ENCODE data around the gene TAF1.
"Not testable (repeated sequence)": the region's sequence is repeated elsewhere in the genome, so short reads cannot be mapped to it uniquely, and the experiment has no call there.

The TAF1 gene

DNA sequence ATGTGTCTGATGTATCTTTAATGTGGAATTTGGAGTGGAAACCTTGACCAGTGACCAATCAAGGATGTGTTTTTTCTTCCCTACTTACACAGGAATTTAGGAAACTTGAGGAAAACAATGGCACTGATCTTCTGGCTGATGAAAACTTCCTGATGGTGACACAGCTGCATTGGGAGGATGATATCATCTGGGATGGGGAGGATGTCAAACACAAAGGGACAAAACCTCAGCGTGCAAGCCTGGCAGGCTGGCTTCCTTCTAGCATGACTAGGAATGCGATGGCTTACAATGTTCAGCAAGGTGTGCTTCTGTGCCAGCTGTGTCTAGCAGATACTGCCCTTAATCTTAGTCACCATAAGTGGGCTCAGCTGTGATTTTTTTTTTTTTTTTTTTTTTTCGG lies 12.6 kb downstream of the TAF1 start:
- 93% methylated on average over 2 of the region's 3 CpGs for WGBS (ENCODE audit: insufficient coverage)
- H3K27ac ChIP-seq (ENCODE audit: insufficient read depth in 1 of 2, low read depth in 1 of 2, low read length in 2 of 2, poor library complexity in 1 of 2, severe bottlenecking in 2 of 2), result no peak overlapping the region
- H3K9me3 ChIP-seq (ENCODE audit: control extremely low read depth in 1 of 5, control insufficient read depth in 4 of 5, insufficient read depth in 2 of 5, low read depth in 1 of 5, low read length in 4 of 5), result no peaks in the 10 kb centered on the region
- CTCF ChIA-PET, result no interaction called here
- no peaks in the 10 kb centered on the region for H3K4me1 ChIP-seq (ENCODE audit: control extremely low read depth in 1 of 4, control insufficient read depth in 4 of 4, insufficient read depth in 4 of 4, low read length in 3 of 4)
- no peak overlapping the region for H3K4me3 ChIP-seq (ENCODE audit: control insufficient read depth in 1 of 7, extremely low read depth in 1 of 7, insufficient read depth in 4 of 7, low read depth in 2 of 7, low read length in 6 of 7)
- no peaks in the 10 kb centered on the region for H3K27me3 ChIP-seq (replicated peaks in 2 of 5; ENCODE audit: control insufficient read depth in 4 of 5, insufficient read depth in 5 of 5, low read length in 4 of 5)
- H3K36me3 ChIP-seq (ENCODE audit: control insufficient read depth in 4 of 4, insufficient read depth in 4 of 4, low read length in 3 of 4), result peaks cover 6 to 65% (median 29%) of the 10 kb centered on the region in 4 experiments
- POLR2A ChIA-PET, result no interaction called here
- DNase-seq, result no peak

- 83% methylated on average over 4 of the region's 4 CpGs for WGBS (ENCODE audit: insufficient coverage)
- DNase-seq; CTCF ChIA-PET; H3K4me1 ChIP-seq (ENCODE audit: control extremely low read depth in 1 of 4, control insufficient read depth in 4 of 4, insufficient read depth in 4 of 4, low read length in 3 of 4); POLR2A ChIA-PET; H3K27ac ChIP-seq (ENCODE audit: insufficient read depth in 1 of 2, low read depth in 1 of 2, low read length in 2 of 2, poor library complexity in 1 of 2, severe bottlenecking in 2 of 2); H3K27me3 ChIP-seq (replicated peaks in 2 of 5; ENCODE audit: control insufficient read depth in 4 of 5, insufficient read depth in 5 of 5, low read length in 4 of 5); H3K9me3 ChIP-seq (ENCODE audit: control extremely low read depth in 1 of 5, control insufficient read depth in 4 of 5, insufficient read depth in 2 of 5, low read depth in 1 of 5, low read length in 4 of 5); H3K4me3 ChIP-seq (ENCODE audit: control insufficient read depth in 1 of 7, extremely low read depth in 1 of 7, insufficient read depth in 4 of 7, low read depth in 2 of 7, low read length in 6 of 7): not testable (repeated sequence)
- peaks cover 14 to 76% (median 32%) of the 10 kb centered on the region in 4 experiments for H3K36me3 ChIP-seq (ENCODE audit: control insufficient read depth in 4 of 4, insufficient read depth in 4 of 4, low read length in 3 of 4)
These were observed 25.6 kb downstream of the TAF1 start for GRCh38 chrX:71391725-71392124.

DNA sequence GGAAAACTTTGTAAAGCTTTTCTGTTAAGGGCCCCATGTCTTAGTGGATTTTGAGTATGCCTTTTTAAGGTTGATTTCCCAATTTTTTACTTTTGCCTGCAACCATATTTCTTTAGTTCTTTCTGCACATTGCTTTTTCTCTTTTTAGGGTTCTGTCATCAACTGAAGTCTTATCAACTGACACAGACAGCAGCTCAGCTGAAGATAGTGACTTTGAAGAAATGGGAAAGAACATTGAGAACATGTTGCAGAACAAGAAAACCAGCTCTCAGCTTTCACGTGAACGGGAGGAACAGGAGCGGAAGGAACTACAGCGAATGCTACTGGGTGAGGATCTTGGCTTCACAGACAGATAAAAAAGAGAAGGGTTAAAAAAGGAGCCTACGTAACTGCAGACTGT lies 27.8 kb downstream of the TAF1 start:
- peaks cover 17 to 76% (median 37%) of the 10 kb centered on the region in 4 experiments for H3K36me3 ChIP-seq (ENCODE audit: control insufficient read depth in 4 of 4, insufficient read depth in 4 of 4, low read length in 3 of 4)
- POLR2A ChIA-PET, result no interaction called here
- WGBS (ENCODE audit: insufficient coverage), result 85% methylated on average over 4 of the region's 5 CpGs

DNA sequence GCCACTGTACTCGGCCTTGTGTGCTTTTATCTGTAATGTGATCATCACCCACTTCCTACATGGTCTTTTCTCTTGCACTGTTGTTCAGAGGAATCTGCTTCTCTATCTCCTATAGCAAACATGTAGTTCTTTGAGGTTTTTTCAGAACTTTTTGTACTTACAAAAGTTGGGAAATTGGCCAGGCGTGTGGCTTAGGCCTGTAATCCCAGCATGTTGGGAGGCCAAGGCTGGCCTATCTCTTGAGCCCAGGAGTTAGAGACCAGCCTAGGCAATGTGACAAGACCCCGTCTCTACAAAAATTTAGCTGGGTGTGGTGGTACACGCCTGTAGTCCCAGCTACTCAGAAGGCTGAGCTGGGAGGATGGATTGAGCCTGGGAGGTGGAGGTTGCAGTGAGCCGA lies 30.4 kb downstream of the TAF1 start:
- Histone ChIP-seq H3K4me1 (ENCODE audit: control extremely low read depth in 1 of 4, control insufficient read depth in 4 of 4, insufficient read depth in 4 of 4, low read length in 3 of 4) (no peaks in the 10 kb centered on the region), H3K36me3 (ENCODE audit: control insufficient read depth in 4 of 4, insufficient read depth in 4 of 4, low read length in 3 of 4) (peaks cover 14 to 78% (median 36%) of the 10 kb centered on the region in 4 experiments), H3K27me3 (replicated peaks in 2 of 5; ENCODE audit: control insufficient read depth in 4 of 5, insufficient read depth in 5 of 5, low read length in 4 of 5) (no peaks in the 10 kb centered on the region), H3K27ac (ENCODE audit: insufficient read depth in 1 of 2, low read depth in 1 of 2, low read length in 2 of 2, poor library complexity in 1 of 2, severe bottlenecking in 2 of 2) (no peak overlapping the region), H3K9me3 (ENCODE audit: control extremely low read depth in 1 of 5, control insufficient read depth in 4 of 5, insufficient read depth in 2 of 5, low read depth in 1 of 5, low read length in 4 of 5) (no peaks in the 10 kb centered on the region), H3K4me3 (ENCODE audit: control insufficient read depth in 1 of 7, extremely low read depth in 1 of 7, insufficient read depth in 4 of 7, low read depth in 2 of 7, low read length in 6 of 7) (no peak overlapping the region)
- WGBS (ENCODE audit: insufficient coverage), result 82% methylated on average over 4 of the region's 5 CpGs
- ChIA-PET POLR2A (no interaction called here), CTCF (no interaction called here)
- DNase-seq, result no peak

More for the DNA sequence above, 27.8 kb downstream of the TAF1 start:
- CTCF ChIA-PET, result no interaction called here
- Histone ChIP-seq H3K27me3 (replicated peaks in 2 of 5; ENCODE audit: control insufficient read depth in 4 of 5, insufficient read depth in 5 of 5, low read length in 4 of 5) (no peaks in the 10 kb centered on the region), H3K27ac (ENCODE audit: insufficient read depth in 1 of 2, low read depth in 1 of 2, low read length in 2 of 2, poor library complexity in 1 of 2, severe bottlenecking in 2 of 2) (no peak overlapping the region), H3K9me3 (ENCODE audit: control extremely low read depth in 1 of 5, control insufficient read depth in 4 of 5, insufficient read depth in 2 of 5, low read depth in 1 of 5, low read length in 4 of 5) (no peaks in the 10 kb centered on the region), H3K4me1 (ENCODE audit: control extremely low read depth in 1 of 4, control insufficient read depth in 4 of 4, insufficient read depth in 4 of 4, low read length in 3 of 4) (no peaks in the 10 kb centered on the region), H3K4me3 (ENCODE audit: control insufficient read depth in 1 of 7, extremely low read depth in 1 of 7, insufficient read depth in 4 of 7, low read depth in 2 of 7, low read length in 6 of 7) (no peak overlapping the region)
- no peak for DNase-seq

- WGBS (ENCODE audit: insufficient coverage), result no CpG with 5 or more reads among the region's 1 CpG
- peaks cover 7 to 62% (median 19%) of the 10 kb centered on the region in 4 experiments for H3K36me3 ChIP-seq (ENCODE audit: control insufficient read depth in 4 of 4, insufficient read depth in 4 of 4, low read length in 3 of 4)
- CTCF ChIA-PET, result no interaction called here
These were observed 34.6 kb downstream of the TAF1 start for GRCh38 chrX:71400710-71401109.

GRCh38 chrX:71416260-71416659 lies 50.1 kb downstream of the TAF1 start:
- peaks cover 0 to 47% (median 13%) of the 10 kb centered on the region in 4 experiments for H3K36me3 ChIP-seq (ENCODE audit: control insufficient read depth in 4 of 4, insufficient read depth in 4 of 4, low read length in 3 of 4)
- CTCF ChIA-PET, result interaction anchor here (1.1 kb wide), 1 partner anchor 305 kb away, joined by 3 read pairs; the partner anchor contains the start of gene IL2RG
- H3K4me1 ChIP-seq (ENCODE audit: control extremely low read depth in 1 of 4, control insufficient read depth in 4 of 4, insufficient read depth in 4 of 4, low read length in 3 of 4); DNase-seq; POLR2A ChIA-PET; H3K4me3 ChIP-seq (ENCODE audit: control insufficient read depth in 1 of 7, extremely low read depth in 1 of 7, insufficient read depth in 4 of 7, low read depth in 2 of 7, low read length in 6 of 7); H3K27me3 ChIP-seq (replicated peaks in 2 of 5; ENCODE audit: control insufficient read depth in 4 of 5, insufficient read depth in 5 of 5, low read length in 4 of 5); H3K27ac ChIP-seq (ENCODE audit: insufficient read depth in 1 of 2, low read depth in 1 of 2, low read length in 2 of 2, poor library complexity in 1 of 2, severe bottlenecking in 2 of 2); H3K9me3 ChIP-seq (ENCODE audit: control extremely low read depth in 1 of 5, control insufficient read depth in 4 of 5, insufficient read depth in 2 of 5, low read depth in 1 of 5, low read length in 4 of 5): not testable (repeated sequence)
- no CpG with 5 or more reads among the region's 5 CpGs for WGBS (ENCODE audit: insufficient coverage)

More at GRCh38 chrX:71400710-71401109, 34.6 kb downstream of the TAF1 start:
- Histone ChIP-seq H3K9me3 (ENCODE audit: control extremely low read depth in 1 of 5, control insufficient read depth in 4 of 5, insufficient read depth in 2 of 5, low read depth in 1 of 5, low read length in 4 of 5) (no peaks in the 10 kb centered on the region), H3K27ac (ENCODE audit: insufficient read depth in 1 of 2, low read depth in 1 of 2, low read length in 2 of 2, poor library complexity in 1 of 2, severe bottlenecking in 2 of 2) (no peak overlapping the region), H3K27me3 (replicated peaks in 2 of 5; ENCODE audit: control insufficient read depth in 4 of 5, insufficient read depth in 5 of 5, low read length in 4 of 5) (no peaks in the 10 kb centered on the region), H3K4me1 (ENCODE audit: control extremely low read depth in 1 of 4, control insufficient read depth in 4 of 4, insufficient read depth in 4 of 4, low read length in 3 of 4) (no peaks in the 10 kb centered on the region), H3K4me3 (ENCODE audit: control insufficient read depth in 1 of 7, extremely low read depth in 1 of 7, insufficient read depth in 4 of 7, low read depth in 2 of 7, low read length in 6 of 7) (no peak overlapping the region)
- POLR2A ChIA-PET, result no interaction called here
- DNase-seq, result no peak

DNA sequence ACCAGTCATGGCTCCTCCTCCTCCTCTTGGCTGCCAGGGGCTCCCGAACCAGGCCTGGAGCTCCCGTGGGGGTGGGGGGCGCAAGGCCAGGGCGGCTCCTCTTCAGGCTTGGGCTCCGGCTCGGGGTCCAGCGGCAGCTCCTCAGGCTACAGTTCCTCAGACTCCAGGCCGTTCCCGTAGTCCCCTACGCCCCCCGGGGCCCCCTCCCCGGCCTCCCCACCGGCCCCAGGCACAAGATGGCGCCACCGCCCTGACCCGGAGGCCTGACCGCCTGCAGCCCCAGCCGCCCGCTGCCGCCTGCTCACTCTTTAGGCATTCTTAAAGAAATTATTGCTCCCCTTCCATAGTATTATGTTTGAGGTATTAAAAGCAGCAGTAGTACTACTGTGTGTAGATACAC lies 54.5 kb downstream of the TAF1 start:
- ChIA-PET CTCF (no interaction called here), POLR2A (no interaction called here)
- Histone ChIP-seq H3K27me3 (replicated peaks in 2 of 5; ENCODE audit: control insufficient read depth in 4 of 5, insufficient read depth in 5 of 5, low read length in 4 of 5) (peaks cover 0 to 3% (median 0%) of the 10 kb centered on the region in 5 experiments), H3K4me1 (ENCODE audit: control extremely low read depth in 1 of 4, control insufficient read depth in 4 of 4, insufficient read depth in 4 of 4, low read length in 3 of 4) (no peaks in the 10 kb centered on the region), H3K27ac (ENCODE audit: insufficient read depth in 1 of 2, low read depth in 1 of 2, low read length in 2 of 2, poor library complexity in 1 of 2, severe bottlenecking in 2 of 2) (no peak overlapping the region), H3K4me3 (ENCODE audit: control insufficient read depth in 1 of 7, extremely low read depth in 1 of 7, insufficient read depth in 4 of 7, low read depth in 2 of 7, low read length in 6 of 7) (no peak overlapping the region), H3K9me3 (ENCODE audit: control extremely low read depth in 1 of 5, control insufficient read depth in 4 of 5, insufficient read depth in 2 of 5, low read depth in 1 of 5, low read length in 4 of 5) (no peaks in the 10 kb centered on the region), H3K36me3 (ENCODE audit: control insufficient read depth in 4 of 4, insufficient read depth in 4 of 4, low read length in 3 of 4) (peaks cover 7 to 54% (median 19%) of the 10 kb centered on the region in 4 experiments)
- DNase-seq, result no peak
- 90% methylated on average over 9 of the region's 20 CpGs for WGBS (ENCODE audit: insufficient coverage)
